ENCODE data around the gene HSP90B1. TPM values are rescaled to one million over a fixed set of nuclear protein-coding genes. Genes with fewer than 3 reads are reported as not detected.

Gene HSP90B1
- total RNA-seq, 1 experiment from 2014 or later, result 534 TPM

DNA sequence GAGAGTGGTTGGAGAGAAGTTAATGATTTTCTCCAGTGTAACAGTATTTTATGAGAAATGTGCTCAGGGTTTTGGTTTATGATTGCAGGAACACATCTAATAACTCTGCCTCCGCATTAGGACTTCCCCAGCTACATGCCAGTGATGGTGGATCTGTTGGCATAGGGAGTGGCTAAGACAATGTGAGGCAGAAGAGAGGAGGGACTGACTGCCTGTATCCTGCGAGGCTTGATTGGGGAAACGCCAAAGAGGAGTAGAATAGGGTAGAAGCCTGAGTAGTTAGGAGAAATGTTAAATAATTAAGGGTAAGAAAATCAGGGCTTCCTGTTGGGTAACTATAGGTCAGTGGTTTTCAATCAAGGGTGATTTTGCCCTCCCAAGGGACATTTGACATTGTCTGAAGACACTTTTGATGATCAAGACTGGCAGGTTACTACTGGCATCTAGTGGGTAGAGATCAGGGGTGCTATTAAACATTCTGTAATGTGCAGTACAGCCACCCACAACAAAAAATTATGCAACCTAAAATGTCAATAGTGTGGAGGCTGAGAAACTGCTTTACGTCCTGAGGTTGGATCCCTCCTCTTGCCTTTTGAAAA, 48.3 kb downstream of the HSP90B1 start:
- Histone ChIP-seq H3K4me1 (replicated peaks; ENCODE audit: insufficient read depth) (no peaks in the 10 kb centered on the region), H3K9me2 (ENCODE audit: insufficient read depth) (no peaks in the 10 kb centered on the region), H3K27ac (no peak overlapping the region), H3K4me3 (no peak overlapping the region), H3K36me3 (ENCODE audit: low read depth) (peaks cover 26% of the 10 kb centered on the region), H3K9me3 (ENCODE audit: insufficient read depth, low read depth) (no peaks in the 10 kb centered on the region), H2AFZ (no peak overlapping the region), H4K20me1 (ENCODE audit: insufficient read depth) (peaks cover 16% of the 10 kb centered on the region), H3K4me2 (no peak overlapping the region), H3K79me2 (ENCODE audit: low read depth) (peaks cover 16% of the 10 kb centered on the region), H3F3A (ENCODE audit: insufficient read depth, low read depth) (no peaks in the 10 kb centered on the region), H3K27me3 (ENCODE audit: insufficient read depth, low read depth) (no peaks in the 10 kb centered on the region)
- TF ChIP-seq EZH2 (IDR thresholded peaks at IDR 0.05; ENCODE audit: low read depth), result no peak
- TF ChIP-seq, protein P1, sequence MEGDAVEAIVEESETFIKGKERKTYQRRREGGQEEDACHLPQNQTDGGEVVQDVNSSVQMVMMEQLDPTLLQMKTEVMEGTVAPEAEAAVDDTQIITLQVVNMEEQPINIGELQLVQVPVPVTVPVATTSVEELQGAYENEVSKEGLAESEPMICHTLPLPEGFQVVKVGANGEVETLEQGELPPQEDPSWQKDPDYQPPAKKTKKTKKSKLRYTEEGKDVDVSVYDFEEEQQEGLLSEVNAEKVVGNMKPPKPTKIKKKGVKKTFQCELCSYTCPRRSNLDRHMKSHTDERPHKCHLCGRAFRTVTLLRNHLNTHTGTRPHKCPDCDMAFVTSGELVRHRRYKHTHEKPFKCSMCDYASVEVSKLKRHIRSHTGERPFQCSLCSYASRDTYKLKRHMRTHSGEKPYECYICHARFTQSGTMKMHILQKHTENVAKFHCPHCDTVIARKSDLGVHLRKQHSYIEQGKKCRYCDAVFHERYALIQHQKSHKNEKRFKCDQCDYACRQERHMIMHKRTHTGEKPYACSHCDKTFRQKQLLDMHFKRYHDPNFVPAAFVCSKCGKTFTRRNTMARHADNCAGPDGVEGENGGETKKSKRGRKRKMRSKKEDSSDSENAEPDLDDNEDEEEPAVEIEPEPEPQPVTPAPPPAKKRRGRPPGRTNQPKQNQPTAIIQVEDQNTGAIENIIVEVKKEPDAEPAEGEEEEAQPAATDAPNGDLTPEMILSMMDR (conservative IDR thresholded peaks at IDR 0.05), result no peak
- ChIA-PET CTCF (no interaction called here), POLR2A (ENCODE audit: unreplicated experiment) (no interaction called here)
- DNase-seq, result no peak
- BruUV-seq (replicated peaks), result no TSS peak
- intact Hi-C loops (cut with micrococcal nuclease; ENCODE audit: unreplicated experiment), result no loop called here

DNA sequence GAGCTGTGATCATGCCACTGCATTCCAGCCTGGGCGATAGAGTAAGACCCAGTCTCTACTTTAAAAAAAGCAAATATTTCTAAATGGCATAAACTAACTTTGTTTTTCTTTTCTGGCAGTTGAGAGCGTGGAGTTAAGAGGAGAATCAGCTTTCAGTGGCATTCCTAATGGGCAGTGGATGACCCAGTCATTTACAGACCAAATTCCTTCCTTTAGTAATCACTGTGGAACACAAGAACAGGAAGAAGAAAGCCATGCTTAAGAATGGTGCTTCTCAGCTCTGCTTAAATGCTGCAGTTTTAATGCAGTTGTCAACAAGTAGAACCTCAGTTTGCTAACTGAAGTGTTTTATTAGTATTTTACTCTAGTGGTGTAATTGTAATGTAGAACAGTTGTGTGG, 56.6 kb downstream of the HSP90B1 start:
- intact Hi-C loops (cut with micrococcal nuclease; ENCODE audit: unreplicated experiment), result no loop called here
- Histone ChIP-seq H2AFZ (no peak overlapping the region), H3K9me3 (ENCODE audit: insufficient read depth, low read depth) (no peaks in the 10 kb centered on the region), H3K27ac (no peak overlapping the region), H3F3A (ENCODE audit: insufficient read depth, low read depth) (no peaks in the 10 kb centered on the region; the same call in 1 of the 2 replicates), H3K36me3 (ENCODE audit: low read depth) (peaks cover 28% of the 10 kb centered on the region), H3K4me2 (no peak overlapping the region), H3K4me1 (replicated peaks; ENCODE audit: insufficient read depth) (no peaks in the 10 kb centered on the region), H3K27me3 (ENCODE audit: insufficient read depth, low read depth) (no peaks in the 10 kb centered on the region), H4K20me1 (ENCODE audit: insufficient read depth) (no peaks in the 10 kb centered on the region; the same call in 1 of the 2 replicates), H3K4me3 (no peak overlapping the region), H3K9me2 (ENCODE audit: insufficient read depth) (no peaks in the 10 kb centered on the region), H3K79me2 (ENCODE audit: low read depth) (no peaks in the 10 kb centered on the region)
- TF ChIP-seq EZH2 (IDR thresholded peaks at IDR 0.05; ENCODE audit: low read depth), result no peak
- TF ChIP-seq, protein P1 (conservative IDR thresholded peaks at IDR 0.05), result no peak
- CTCF ChIA-PET, result no interaction called here
- POLR2A ChIA-PET (ENCODE audit: unreplicated experiment), result interaction anchor here (0.5 to 0.6 kb wide), 2 partner anchors 17 to 58 kb away, joined by 3 to 4 read pairs; no protein-coding TSS in a partner anchor
- DNase-seq, result no peak
- no TSS peak for BruUV-seq (replicated peaks)

DNA sequence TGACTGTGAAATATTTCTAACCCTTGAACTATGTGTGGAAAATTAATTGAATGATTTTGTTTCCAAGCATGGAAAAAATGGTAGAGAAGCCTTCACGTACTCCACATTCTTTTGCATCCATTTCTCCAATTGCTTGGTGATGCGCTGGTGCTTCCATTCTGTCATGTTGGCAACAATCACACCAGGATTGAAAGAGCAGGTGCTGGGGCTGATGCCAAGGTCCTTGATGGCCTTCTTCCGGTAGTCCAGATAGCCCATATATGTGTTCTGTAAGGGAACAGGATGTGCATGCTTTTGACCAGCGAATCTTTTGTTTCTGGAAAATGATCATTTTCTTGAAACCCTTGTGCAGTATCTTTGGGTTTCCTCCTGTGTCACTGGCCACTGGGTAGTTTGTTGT, 64.0 kb downstream of the HSP90B1 start:
- H3K27ac ChIP-seq, result no peak overlapping the region
- no peak overlapping the region for H3K4me2 ChIP-seq
- no peaks in the 10 kb centered on the region for H3K27me3 ChIP-seq (ENCODE audit: insufficient read depth, low read depth)
- no peaks in the 10 kb centered on the region for H4K20me1 ChIP-seq (ENCODE audit: insufficient read depth)
- H3K4me3 ChIP-seq, result no peak overlapping the region
- H2AFZ ChIP-seq, result no peak overlapping the region
- no peak for DNase-seq
- ChIA-PET POLR2A (ENCODE audit: unreplicated experiment) (no interaction called here), CTCF (no interaction called here)
- TF ChIP-seq EZH2 (IDR thresholded peaks at IDR 0.05; ENCODE audit: low read depth), result no peak
- TF ChIP-seq, protein P1 (conservative IDR thresholded peaks at IDR 0.05), result no peak
- no peaks in the 10 kb centered on the region for H3K9me3 ChIP-seq (ENCODE audit: insufficient read depth, low read depth)
- H3F3A ChIP-seq (ENCODE audit: insufficient read depth, low read depth), result no peaks in the 10 kb centered on the region; the same call in 1 of the 2 replicates
- no peaks in the 10 kb centered on the region for H3K36me3 ChIP-seq (ENCODE audit: low read depth)
- no TSS peak for BruUV-seq (replicated peaks)
- H3K9me2 ChIP-seq (ENCODE audit: insufficient read depth), result no peaks in the 10 kb centered on the region
- H3K4me1 ChIP-seq (replicated peaks; ENCODE audit: insufficient read depth), result no peaks in the 10 kb centered on the region
- intact Hi-C loops (cut with micrococcal nuclease; ENCODE audit: unreplicated experiment), result no loop called here
- H3K79me2 ChIP-seq (ENCODE audit: low read depth), result no peaks in the 10 kb centered on the region
